CD4-positive, alpha-beta T cell treated with Interleukin-21 for 1 hour (primary cell): ENCODE results near the gene SGCA.
A peak's percentile ranks its signal among the peaks of the same experiment; 100 is the strongest.

Source experiments
- DNase-seq: peaks from one replicate; pipeline ENCODE4 v3.0.0-alpha.2; 2020

Gene SGCA

DNA sequence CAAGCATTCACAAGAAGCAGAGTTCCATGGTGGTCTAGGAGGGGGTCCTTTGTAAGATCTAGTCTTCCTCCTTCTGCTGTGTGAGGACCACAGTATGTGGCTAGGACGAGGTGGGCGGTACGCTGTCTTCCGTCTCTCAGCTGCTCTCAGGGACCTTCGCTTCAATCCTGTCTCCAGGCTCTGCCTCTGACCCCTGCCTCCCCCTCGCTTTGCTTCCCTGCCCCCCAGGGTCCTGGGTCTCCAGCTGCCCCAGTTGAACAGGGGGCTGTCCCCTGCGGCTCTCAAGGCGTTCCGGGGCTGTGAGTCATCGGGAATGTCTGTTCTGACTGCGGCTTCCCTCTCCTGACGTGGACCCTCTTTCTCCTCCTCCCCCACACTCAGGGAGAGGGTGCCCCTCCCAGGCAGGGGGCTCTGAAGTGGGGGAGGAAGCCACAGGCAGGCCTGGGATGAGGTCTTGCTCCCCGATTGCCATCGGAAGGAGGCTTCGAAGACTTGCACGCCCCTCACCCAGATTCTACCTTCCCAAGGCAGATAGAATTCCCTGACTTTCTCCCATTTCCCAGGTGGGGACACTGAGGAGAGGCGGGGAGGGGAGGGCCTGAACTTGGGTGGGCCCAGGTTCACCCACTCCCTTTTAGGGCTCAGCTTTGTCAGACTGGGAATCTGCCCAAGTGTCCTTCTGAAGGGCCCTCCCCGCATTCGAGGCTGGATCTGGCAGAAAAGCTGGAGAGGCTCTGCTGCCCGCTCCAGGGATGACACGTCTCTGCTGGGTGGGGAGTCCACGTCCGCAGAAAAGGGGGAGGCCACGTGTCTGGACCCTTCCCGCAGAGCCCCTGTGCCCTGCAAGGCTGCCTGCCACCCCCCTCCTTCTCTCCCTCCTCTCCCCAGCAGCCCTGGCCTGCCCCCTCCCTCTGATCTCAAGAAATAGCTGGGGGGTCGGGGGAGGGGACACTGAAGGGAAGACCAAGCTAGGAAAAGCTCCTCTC lies 44.7 kb downstream of the SGCA start:
- DNase-seq: no peak

GRCh38 chr17:50211249-50212120 lies 45.7 kb downstream of the SGCA start:
- DNase-seq: no peak

DNA sequence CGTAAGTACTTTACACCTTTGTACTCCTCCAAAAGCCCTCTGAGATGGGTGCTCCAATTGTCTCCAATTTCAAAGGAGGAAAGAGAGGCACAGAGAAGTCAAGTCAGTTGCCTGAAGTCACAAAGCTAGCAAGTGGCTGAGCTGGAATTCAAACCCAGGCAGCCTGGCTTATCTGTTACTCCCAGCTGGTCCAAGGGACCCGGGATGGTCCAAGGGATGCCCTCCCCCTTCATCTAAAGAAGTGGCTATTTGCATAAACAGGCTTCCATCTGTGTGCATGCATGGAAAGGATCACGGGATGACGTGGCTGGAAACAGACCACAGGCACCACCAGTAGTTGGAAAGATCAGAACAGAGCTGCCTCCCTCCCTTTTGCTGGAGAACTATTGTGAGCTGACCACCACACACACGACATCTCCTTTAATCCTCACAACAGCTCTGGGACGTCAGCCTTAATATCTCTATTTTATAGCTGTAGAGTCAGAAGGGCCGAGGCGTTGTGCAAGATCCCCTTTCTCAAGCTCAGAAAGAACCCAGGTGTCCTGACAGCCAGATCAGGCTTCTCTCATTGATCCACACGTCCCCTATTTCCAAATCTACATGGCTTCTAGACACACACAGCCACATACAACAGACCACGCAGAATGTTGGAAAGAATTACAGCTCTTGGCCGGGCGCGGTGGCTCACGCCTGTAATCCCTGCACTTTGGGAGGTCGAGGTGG lies 46.5 kb downstream of the SGCA start:
- no peak for DNase-seq

DNA sequence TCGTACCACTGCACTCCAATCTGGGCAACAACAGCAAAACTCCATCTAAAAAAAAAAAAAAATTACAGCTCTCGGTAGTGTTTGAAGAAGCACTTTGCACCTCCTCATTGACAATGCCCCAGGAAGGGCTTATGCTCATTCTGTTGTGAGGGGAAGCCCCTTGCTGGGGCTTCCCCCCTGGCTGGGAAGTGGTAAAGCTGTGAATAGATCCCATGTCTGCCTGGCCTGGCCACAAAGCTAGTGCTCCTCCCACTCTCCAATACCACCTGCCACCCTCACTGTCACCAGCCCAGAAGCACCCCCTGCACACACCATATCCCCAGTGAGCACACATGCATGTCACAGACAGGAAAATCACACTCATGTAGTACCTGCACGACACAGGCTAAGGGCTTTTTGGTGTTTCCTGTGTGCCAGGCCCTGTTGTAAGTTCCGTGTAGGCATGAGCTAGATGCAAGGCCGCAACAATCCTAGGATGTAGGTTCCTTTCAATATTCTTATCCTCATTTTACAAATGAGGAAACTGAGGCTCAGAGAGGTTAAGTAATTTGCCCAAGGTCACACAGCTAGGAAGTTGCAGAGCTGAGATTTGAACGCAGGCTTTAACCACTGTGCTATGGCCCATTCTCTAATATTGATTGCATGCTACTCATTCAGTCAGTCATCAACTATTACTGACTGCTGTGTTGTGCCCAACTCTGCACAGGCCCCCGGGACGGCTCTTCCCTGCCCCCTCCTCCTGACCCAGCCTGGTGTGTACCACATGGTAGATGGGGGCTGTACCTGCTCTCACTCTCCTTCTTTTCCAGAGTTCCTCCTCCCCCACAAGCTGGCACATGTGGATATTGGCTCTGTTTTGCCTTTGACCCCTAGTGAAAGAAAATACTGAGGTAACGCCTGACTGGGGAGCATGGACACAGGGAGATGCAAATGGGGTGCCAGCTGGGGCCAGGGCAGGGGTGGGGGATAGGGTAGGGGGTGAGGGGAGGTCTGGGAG lies 47.5 kb downstream of the SGCA start:
- DNase-seq: peak; percentile 47

GRCh38 chr17:50214976-50215760 lies 49.4 kb downstream of the SGCA start:
- no peak for DNase-seq

- no peak for DNase-seq
These were observed 51.8 kb downstream of the SGCA start for GRCh38 chr17:50217591-50217990.

GRCh38 chr17:50218071-50218759 lies 52.4 kb downstream of the SGCA start:
- DNase-seq: no peak

DNA sequence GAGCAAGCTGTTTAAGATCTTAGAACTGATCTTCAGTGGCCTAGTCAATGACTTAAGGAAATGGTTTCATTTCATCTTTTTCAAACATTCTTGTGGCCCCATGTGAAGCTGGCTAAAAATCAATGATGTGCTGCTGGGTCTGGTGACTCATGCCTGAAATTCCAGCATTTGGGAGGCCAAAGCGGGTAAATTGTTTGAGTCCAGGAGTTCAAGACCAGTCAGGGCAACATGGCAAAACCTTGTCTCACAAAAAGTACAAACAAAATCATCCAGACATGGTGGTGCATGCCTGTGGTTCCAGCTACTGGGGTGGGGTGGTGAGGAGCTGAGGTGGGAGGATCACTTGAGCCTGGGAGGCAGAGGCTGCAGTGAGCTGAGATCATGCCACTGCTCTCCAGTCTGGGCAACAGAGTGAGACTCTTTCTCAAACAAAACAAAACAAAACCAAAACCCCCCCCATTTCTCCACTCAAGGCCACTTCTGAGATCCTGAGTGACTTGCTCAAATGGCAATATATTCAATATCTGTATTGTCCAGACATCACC lies 53.0 kb downstream of the SGCA start:
- no peak for DNase-seq

- no peak for DNase-seq
These were observed 53.5 kb downstream of the SGCA start for GRCh38 chr17:50219342-50219741.

DNA sequence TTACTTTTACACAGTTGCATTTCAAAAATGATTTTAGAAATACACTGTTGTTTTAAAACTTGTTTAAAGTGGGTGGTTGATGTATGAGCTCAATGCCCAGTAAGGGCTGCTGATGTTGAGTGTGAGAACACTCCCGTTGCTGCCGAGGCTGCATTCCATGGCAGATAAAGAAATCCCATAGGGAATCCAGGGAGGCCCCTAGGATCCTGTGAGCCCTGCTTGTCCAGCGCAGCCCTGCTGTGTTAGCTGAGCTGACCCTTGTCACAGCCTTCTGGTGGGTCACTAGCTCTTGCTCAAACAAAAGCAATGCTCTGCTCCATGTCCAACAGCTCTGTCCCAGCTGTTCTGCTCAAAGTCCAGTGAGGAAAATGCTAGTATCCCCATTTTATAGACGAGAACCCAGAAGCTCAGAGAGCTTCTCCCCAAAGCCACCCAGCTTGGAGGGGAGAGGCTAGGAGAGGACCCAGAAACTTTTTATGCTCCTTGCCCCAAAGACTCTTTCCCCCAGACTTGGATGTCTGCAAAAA lies 54.2 kb downstream of the SGCA start:
- no peak for DNase-seq

DNA sequence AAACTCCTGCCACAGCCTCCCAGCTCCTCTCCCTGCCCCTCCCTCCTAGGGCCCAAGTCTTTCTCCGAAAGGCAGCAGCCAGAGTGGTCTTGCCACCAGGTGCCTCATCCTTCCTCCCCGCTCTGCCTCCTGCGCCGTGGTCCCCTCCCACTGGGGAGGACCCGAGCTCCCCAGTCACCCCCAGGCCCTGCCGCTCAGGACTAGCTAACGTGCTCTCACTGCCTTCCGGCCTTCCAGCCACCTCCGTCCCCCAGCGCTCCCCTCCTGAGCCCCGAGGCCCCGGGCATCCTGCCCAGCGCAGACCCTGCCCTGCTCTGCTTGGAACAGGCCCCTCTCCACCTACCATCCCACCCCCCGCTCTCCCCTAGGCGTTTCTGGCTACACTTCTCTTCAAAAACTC lies 55.0 kb downstream of the SGCA start:
- no peak for DNase-seq

DNA sequence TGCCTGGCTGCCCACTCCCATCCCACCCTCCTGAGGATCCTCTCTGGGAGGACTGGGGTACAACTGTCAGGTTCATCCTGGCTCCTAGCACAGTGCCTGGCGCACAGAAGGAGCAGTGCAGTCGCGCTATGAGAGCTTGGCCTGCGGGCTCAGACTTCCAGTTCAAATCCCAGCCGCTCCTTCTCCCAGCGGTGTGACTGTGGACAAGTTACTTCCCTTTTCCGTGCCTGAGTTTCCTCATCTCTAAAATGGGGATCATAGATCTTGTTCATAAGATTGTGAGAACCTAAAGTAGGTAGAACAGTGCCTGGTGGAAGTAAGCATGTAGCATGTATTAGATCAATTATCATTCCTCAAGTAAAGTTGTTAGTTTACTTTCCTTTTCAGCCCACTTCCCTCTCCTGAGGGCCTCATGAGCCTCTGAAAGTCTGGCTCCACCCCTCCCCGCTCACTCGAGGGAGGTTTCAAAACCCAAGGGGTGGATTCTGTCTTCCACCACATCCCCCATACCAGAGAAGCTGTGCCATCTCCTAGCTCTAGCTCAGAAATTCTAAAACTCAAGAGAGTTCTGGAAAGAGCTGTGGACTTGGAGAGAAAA lies 55.6 kb downstream of the SGCA start:
- no peak for DNase-seq

DNA sequence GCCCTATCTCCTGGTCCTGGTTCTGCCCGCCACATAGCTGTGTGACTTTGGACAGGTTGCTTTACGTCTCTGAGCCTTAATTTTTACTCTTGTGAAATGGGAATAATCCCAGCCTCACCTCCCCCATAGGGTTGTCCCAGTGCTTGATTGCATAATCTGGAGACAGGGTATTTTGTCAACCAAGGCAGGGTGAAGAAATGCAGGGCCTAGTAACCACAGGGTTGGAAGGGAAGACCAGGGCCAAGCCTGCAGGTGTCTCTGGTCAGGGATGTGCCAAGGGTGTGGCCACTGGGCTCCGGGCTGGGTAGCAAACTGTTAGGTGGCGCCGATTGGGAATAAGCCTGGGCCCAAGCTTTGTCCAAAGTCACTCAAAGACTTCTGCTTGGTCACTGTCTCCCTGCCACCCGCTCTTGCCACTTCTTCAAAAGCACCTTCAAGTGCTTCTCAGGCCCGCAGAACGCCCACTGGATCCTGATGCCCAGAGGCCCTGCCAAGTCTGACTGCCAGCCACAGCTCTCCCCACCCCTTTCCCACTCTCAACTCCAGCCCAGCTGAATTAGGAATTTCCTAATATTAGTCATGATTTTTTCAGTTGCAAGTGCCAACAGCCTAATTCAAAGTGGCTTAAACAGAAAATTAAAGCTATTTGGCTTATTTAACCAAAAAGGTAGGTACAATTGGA lies 56.2 kb downstream of the SGCA start:
- DNase-seq: no peak

- DNase-seq: no peak
These were observed 57.1 kb downstream of the SGCA start for GRCh38 chr17:50222922-50223321.
